Measurements from ENCODE around the gene ABHD10.

DNA sequence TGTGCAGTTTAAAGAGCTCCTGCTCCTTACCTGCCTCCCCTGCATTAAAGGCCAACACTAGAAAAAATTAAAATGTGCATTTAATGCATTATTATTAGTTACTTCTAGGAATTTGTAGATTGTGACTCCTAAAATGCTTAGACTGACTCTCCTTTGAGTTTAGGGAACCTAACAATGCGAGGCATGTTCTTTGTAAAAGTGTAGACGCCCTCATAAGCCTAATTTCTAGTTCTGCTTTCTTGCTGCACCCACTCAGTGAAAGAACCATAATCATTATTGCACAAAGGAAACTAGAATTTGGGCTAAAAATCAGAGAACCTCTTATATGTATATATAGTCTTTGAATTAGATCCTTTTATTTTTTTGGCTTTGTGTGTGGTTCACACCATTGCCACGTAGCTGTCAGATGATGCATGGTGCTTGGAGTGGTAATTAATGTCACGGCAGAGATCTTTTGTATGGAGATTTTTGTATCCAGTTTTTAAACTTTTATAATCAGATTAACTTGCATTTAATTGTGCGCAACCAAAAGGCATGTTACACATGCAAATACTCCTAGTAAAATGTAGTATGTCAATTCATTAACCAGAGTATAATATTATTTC lies 710 bp downstream of the ABHD10 start:
- TF ChIP-seq, protein P1, sequence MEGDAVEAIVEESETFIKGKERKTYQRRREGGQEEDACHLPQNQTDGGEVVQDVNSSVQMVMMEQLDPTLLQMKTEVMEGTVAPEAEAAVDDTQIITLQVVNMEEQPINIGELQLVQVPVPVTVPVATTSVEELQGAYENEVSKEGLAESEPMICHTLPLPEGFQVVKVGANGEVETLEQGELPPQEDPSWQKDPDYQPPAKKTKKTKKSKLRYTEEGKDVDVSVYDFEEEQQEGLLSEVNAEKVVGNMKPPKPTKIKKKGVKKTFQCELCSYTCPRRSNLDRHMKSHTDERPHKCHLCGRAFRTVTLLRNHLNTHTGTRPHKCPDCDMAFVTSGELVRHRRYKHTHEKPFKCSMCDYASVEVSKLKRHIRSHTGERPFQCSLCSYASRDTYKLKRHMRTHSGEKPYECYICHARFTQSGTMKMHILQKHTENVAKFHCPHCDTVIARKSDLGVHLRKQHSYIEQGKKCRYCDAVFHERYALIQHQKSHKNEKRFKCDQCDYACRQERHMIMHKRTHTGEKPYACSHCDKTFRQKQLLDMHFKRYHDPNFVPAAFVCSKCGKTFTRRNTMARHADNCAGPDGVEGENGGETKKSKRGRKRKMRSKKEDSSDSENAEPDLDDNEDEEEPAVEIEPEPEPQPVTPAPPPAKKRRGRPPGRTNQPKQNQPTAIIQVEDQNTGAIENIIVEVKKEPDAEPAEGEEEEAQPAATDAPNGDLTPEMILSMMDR (IDR thresholded peaks at IDR 0.05): no peak
- no peak for TF ChIP-seq POLR2A (IDR thresholded peaks at IDR 0.05)
